Measurements from ENCODE around the gene RCOR1.

- no peak for TF ChIP-seq CTCF (IDR thresholded peaks at IDR 0.05; ENCODE audit: insufficient read depth, low read length, poor library complexity, severe bottlenecking)
- TF ChIP-seq EZH2phosphoT487 (conservative IDR thresholded peaks at IDR 0.05; ENCODE audit: low read length), result no peak
These were observed 79.0 kb downstream of the RCOR1 start for GRCh38 chr14:102671410-102671809.
